SK-N-MC (cell line): ENCODE results near the gene MTERF4.

Experiments
- DNase-seq: peaks from one replicate; pipeline ENCODE4 v3.0.0-alpha.2; 2011; ENCODE audit warnings: low read depth, low spot score
- H3K27ac ChIP-seq: fragments of 200-600 bp; sonication (generic); 2 replicates; pipeline ENCODE4 v1.5.1; 2016; ENCODE audit warnings: mixed run types
- H3K36me3 ChIP-seq: fragments of 200-600 bp; sonication (generic); 2 replicates; pipeline ENCODE4 v1.6.1; 2017; ENCODE audit warnings: antibody characterized with exemption, low read length, mixed read lengths; ENCODE audit not compliant: insufficient read depth
- H3K4me3 ChIP-seq: fragments of 200-600 bp; sonication (generic); 2 replicates; pipeline ENCODE4 v1.5.1; 2016
- H3K9ac ChIP-seq: fragments of 200-600 bp; sonication (generic); 2 replicates; pipeline ENCODE4 v1.8.0; 2017; ENCODE audit warnings: mixed run types, mixed read lengths; ENCODE audit not compliant: insufficient read length
- H3K9me3 ChIP-seq: fragments of 200-600 bp; sonication (generic); 2 replicates; pipeline ENCODE4 v1.6.1; 2017; ENCODE audit warnings: low read depth, mild to moderate bottlenecking, antibody characterized with exemption, low read length, moderate library complexity, mixed read lengths
- EZH2 ChIP-seq: fragments of 200-600 bp; sonication (generic); IDR thresholded peaks from one replicate; pipeline ENCODE4 v1.6.1; 2017; ENCODE audit warnings: antibody characterized with exemption
- FOXP2 ChIP-seq: optimal IDR thresholded peaks from 2 replicates; pipeline ENCODE3; 2011; ENCODE audit warnings: mild to moderate bottlenecking, moderate library complexity; ENCODE audit not compliant: insufficient read depth; ENCODE audit errors: extremely low read length, control extremely low read depth
- POLR2AphosphoS5 ChIP-seq: IDR thresholded peaks from 2 replicates; pipeline ENCODE4 v1.6.1; 2012; ENCODE audit warnings: mild to moderate bottlenecking, low read depth, low read length, borderline replicate concordance

Gene MTERF4

GRCh38 chr2:241091734-241092445, 10.2 kb downstream of the MTERF4 start:
- H3K27ac ChIP-seq = no peak overlapping the region
- H3K9ac ChIP-seq = no peak overlapping the region
- H3K9me3 ChIP-seq = no peaks in the 10 kb centered on the region
- no peak overlapping the region for H3K4me3 ChIP-seq
- no peak for DNase-seq
- TF ChIP-seq FOXP2 = no peak
- TF ChIP-seq EZH2 = no peak
- TF ChIP-seq POLR2AphosphoS5 = no peak
- H3K36me3 ChIP-seq = peaks cover 61% of the 10 kb centered on the region

GRCh38 chr2:241091201-241091600, 10.9 kb downstream of the MTERF4 start:
- Histone ChIP-seq H3K9ac (no peak overlapping the region), H3K9me3 (no peaks in the 10 kb centered on the region), H3K4me3 (no peak overlapping the region), H3K27ac (no peak overlapping the region), H3K36me3 (peaks cover 61% of the 10 kb centered on the region)
- no peak for DNase-seq
- TF ChIP-seq FOXP2 = no peak
- TF ChIP-seq EZH2 = no peak
- no peak for TF ChIP-seq POLR2AphosphoS5

GRCh38 chr2:241088791-241089732, 13.0 kb downstream of the MTERF4 start:
- DNase-seq = no peak
- Histone ChIP-seq H3K9me3 (peaks cover 4% of the 10 kb centered on the region; the same call in 1 of the 2 replicates), H3K9ac (no peak overlapping the region), H3K27ac (no peak overlapping the region), H3K36me3 (peaks cover 44% of the 10 kb centered on the region), H3K4me3 (no peak overlapping the region)
- TF ChIP-seq EZH2 (no peak), POLR2AphosphoS5 (no peak), FOXP2 (no peak)

GRCh38 chr2:241088376-241088775, 13.7 kb downstream of the MTERF4 start:
- Histone ChIP-seq H3K36me3 (peaks cover 44% of the 10 kb centered on the region), H3K9me3 (peaks cover 4% of the 10 kb centered on the region; the same call in 1 of the 2 replicates), H3K9ac (no peak overlapping the region), H3K4me3 (no peak overlapping the region), H3K27ac (no peak overlapping the region)
- DNase-seq = no peak
- TF ChIP-seq EZH2 = no peak
- no peak for TF ChIP-seq FOXP2
- TF ChIP-seq POLR2AphosphoS5 = no peak

- Histone ChIP-seq H3K9ac (no peak overlapping the region), H3K9me3 (peaks cover 4% of the 10 kb centered on the region; the same call in 1 of the 2 replicates), H3K4me3 (no peak overlapping the region), H3K27ac (no peak overlapping the region), H3K36me3 (peaks cover 37% of the 10 kb centered on the region)
- no peak for DNase-seq
- TF ChIP-seq POLR2AphosphoS5 (no peak), FOXP2 (no peak), EZH2 (no peak)
Observed at GRCh38 chr2:241087420-241088268, 14.4 kb downstream of the MTERF4 start.

- Histone ChIP-seq H3K9me3 (peaks cover 4% of the 10 kb centered on the region; the same call in 1 of the 2 replicates), H3K4me3 (no peak overlapping the region), H3K27ac (no peak overlapping the region), H3K36me3 (peaks cover 34% of the 10 kb centered on the region), H3K9ac (no peak overlapping the region)
- DNase-seq = no peak
- no peak for TF ChIP-seq FOXP2
- no peak for TF ChIP-seq EZH2
- TF ChIP-seq POLR2AphosphoS5 = no peak
Observed at GRCh38 chr2:241084856-241085444, 17.1 kb downstream of the MTERF4 start.

GRCh38 chr2:241083091-241083415, 19.0 kb downstream of the MTERF4 start:
- no peak for DNase-seq
- peaks cover 19% of the 10 kb centered on the region for H3K36me3 ChIP-seq
- H3K9ac ChIP-seq = no peak overlapping the region
- TF ChIP-seq POLR2AphosphoS5 = no peak
- no peak for TF ChIP-seq FOXP2
- TF ChIP-seq EZH2 = no peak
- no peak overlapping the region for H3K4me3 ChIP-seq
- peaks cover 4% of the 10 kb centered on the region; the same call in 1 of the 2 replicates for H3K9me3 ChIP-seq
- H3K27ac ChIP-seq = no peak overlapping the region
